Measurements from ENCODE around the gene VPS36.

Gene VPS36

GRCh38 chr13:52371736-52372247 lies 78.6 kb downstream of the VPS36 start:
- DNase-seq (ENCODE audit: insufficient read length) (no peak), FAIRE-seq (no peak)
- TF ChIP-seq POLR2AphosphoS5 (IDR thresholded peaks at IDR 0.05; ENCODE audit: low read depth, low read length) (no peak), TAF1 (IDR thresholded peaks at IDR 0.05; ENCODE audit: borderline replicate concordance, low read depth, low read length) (no peak), POLR2A (IDR thresholded peaks at IDR 0.05; ENCODE audit: low read depth, low read length) (no peak)

GRCh38 chr13:52366291-52366690 lies 84.1 kb downstream of the VPS36 start:
- TF ChIP-seq POLR2A (IDR thresholded peaks at IDR 0.05; ENCODE audit: low read depth, low read length) (no peak), POLR2AphosphoS5 (IDR thresholded peaks at IDR 0.05; ENCODE audit: low read depth, low read length) (no peak), TAF1 (IDR thresholded peaks at IDR 0.05; ENCODE audit: borderline replicate concordance, low read depth, low read length) (no peak)
- no peak for DNase-seq (ENCODE audit: insufficient read length)
- FAIRE-seq = no peak
